T-cell (primary cell): ENCODE measurements around the gene SELE. TPM values are rescaled to one million over a fixed set of nuclear protein-coding genes. Genes with fewer than 3 reads are reported as not detected.
"Not testable (repeated sequence)": the region's sequence is repeated elsewhere in the genome, so short reads cannot be mapped to it uniquely, and the experiment has no call there.

Source experiments
- ATAC-seq, 4 experiments: fragments of 200-7000 bp in 3 of 4; fragments of 150-1000 bp in 1 of 4; cut with Tn5 transposase; replicated peaks in 1 of 4; 1 replicate in 3 of 4; 2 replicates in 1 of 4; pipeline ENCODE4 v1.10.0; 2021; ENCODE audit warnings: moderate library complexity in 3 of 4, mild to moderate bottlenecking in 2 of 4, moderate number of reproducible peaks in 1 of 4
- CTCF ChIA-PET, 2 donors: fragments of 300-600 bp; sonication (Branson Sonifier 250); formaldehyde crosslinking; loops; one replicate each; lab custom pipeline; 2022; ENCODE audit warnings: antibody characterized with exemption in 2 of 2; lab: Charles Lee
- POLR2A ChIA-PET, 2 donors: fragments of 300-600 bp; sonication (Branson Sonifier 250); formaldehyde crosslinking; loops; one replicate each; lab custom pipeline; 2022; ENCODE audit warnings: antibody characterized with exemption in 2 of 2; lab: Charles Lee
- DNase-seq, 35 experiments: peaks; one replicate each; pipeline versions ENCODE4 v3.0.0 to v3.0.0-alpha.2; 2013 to 2023
- H3K27ac ChIP-seq: one replicate; pipeline ENCODE4 v1.5.1; 2013; ENCODE audit warnings: low read length
- H3K27me3 ChIP-seq, 2 experiments: replicated peaks in 1 of 2; 1 replicate in 1 of 2; 2 replicates in 1 of 2; pipeline versions ENCODE4 v1.6.1 to v1.7.0; 2013; ENCODE audit warnings: low read length in 1 of 2, mixed read lengths in 1 of 2; ENCODE audit not compliant: control insufficient read depth in 2 of 2, insufficient read depth in 2 of 2; ENCODE audit errors: extremely low read depth in 1 of 2
- H3K36me3 ChIP-seq, 2 donors: 1 replicate in 1 of 2; 2 replicates in 1 of 2; pipeline versions ENCODE4 v1.6.1 to v1.7.0; 2013; ENCODE audit warnings: low read length in 1 of 2; ENCODE audit not compliant: control insufficient read depth in 2 of 2, insufficient read depth in 1 of 2; ENCODE audit errors: extremely low read depth in 1 of 2
- H3K4me1 ChIP-seq, 2 experiments: 1 replicate in 1 of 2; 2 replicates in 1 of 2; pipeline versions ENCODE4 v1.6.1 to v1.7.0; 2013; ENCODE audit warnings: low read length in 2 of 2, mixed read lengths in 1 of 2; ENCODE audit not compliant: insufficient read depth in 2 of 2, control insufficient read depth in 1 of 2; ENCODE audit errors: extremely low read depth in 1 of 2
- H3K4me3 ChIP-seq, 2 donors: 1 replicate in 1 of 2; 2 replicates in 1 of 2; pipeline versions ENCODE4 v1.5.1 to v1.7.0; 2013; ENCODE audit warnings: mild to moderate bottlenecking in 2 of 2, low read length in 1 of 2, moderate library complexity in 1 of 2; ENCODE audit not compliant: control insufficient read depth in 1 of 2; ENCODE audit errors: extremely low read depth in 1 of 2
- H3K9me3 ChIP-seq: 2 replicates; pipeline ENCODE4 v1.7.0; 2013
- H3K27ac Mint-ChIP-seq, 2 donors: one replicate each; pipeline ENCODE4 v1.8.0; 2020 to 2021; ENCODE audit warnings: mild to moderate bottlenecking in 2 of 2, mixed read lengths in 2 of 2
- H3K27me3 Mint-ChIP-seq, 2 donors: one replicate each; pipeline ENCODE4 v1.8.0; 2021 to 2022; ENCODE audit warnings: mixed read lengths in 2 of 2
- H3K36me3 Mint-ChIP-seq: one replicate; pipeline ENCODE4 v1.8.0; 2021; ENCODE audit warnings: mixed read lengths
- H3K4me1 Mint-ChIP-seq, 3 donors: one replicate each; pipeline ENCODE4 v1.8.0; 2020 to 2022; ENCODE audit warnings: mixed read lengths in 3 of 3, mild to moderate bottlenecking in 1 of 3
- H3K4me3 Mint-ChIP-seq, 3 donors: one replicate each; pipeline ENCODE4 v1.8.0; 2020 to 2022; ENCODE audit warnings: mild to moderate bottlenecking in 3 of 3, mixed read lengths in 3 of 3, moderate library complexity in 3 of 3
- H3K9me3 Mint-ChIP-seq, 3 donors: one replicate each; pipeline ENCODE4 v1.8.0; 2020 to 2022; ENCODE audit warnings: mixed read lengths in 3 of 3
- WGBS: methylation state at CpG from one replicate; pipeline ENCODE4 v1.1.5; 2013; ENCODE audit warnings: missing lambda C conversion rate; ENCODE audit not compliant: insufficient coverage; 5-methylcytosine and 5-hydroxymethylcytosine counted together
- total RNA-seq, 35 experiments: library from RNA in 6 of 35; stranded (reverse) in 6 of 35; fragments of 120-200 nt in 1 of 35; gene quantifications; one replicate each; pipeline versions ENCODE4 v1.2.1 to v1.2.4 and lab custom pipeline; 2013 to 2026

SELE gene
- total RNA-seq, 5 donors from 2014 or later (not counting 1 experiment from before 2014, with no cell fraction given), result not detected

DNA sequence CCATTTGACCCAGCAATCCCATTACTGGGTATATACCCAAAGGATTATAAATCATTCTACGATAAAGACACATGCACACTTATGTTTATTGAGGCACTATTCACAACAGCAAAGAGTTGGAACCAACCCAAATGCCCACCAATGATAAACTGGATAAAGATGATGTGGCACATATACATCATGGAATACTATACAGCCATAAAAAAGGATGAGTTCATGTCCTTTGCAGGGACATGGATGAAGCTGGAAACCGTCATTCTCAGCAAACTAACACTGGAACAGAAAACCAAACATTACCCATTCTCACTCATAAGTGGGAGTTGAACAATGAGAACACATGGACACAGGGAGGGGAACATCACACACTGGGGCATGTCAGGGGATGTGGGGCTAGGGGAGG lies 18.8 kb downstream of the SELE start:
- not testable (repeated sequence) for H3K4me3 Mint-ChIP-seq, H3K4me3 ChIP-seq, H3K27me3 ChIP-seq, H3K36me3 ChIP-seq, H3K27me3 Mint-ChIP-seq, ATAC-seq, H3K4me1 ChIP-seq, H3K9me3 ChIP-seq, H3K27ac Mint-ChIP-seq, DNase-seq, H3K36me3 Mint-ChIP-seq, H3K27ac ChIP-seq
- Mint-ChIP-seq H3K4me1 (peaks cover 7 to 11% (median 10%) of the 10 kb centered on the region in 3 donors), H3K9me3 (peaks cover 0 to 11% (median 3%) of the 10 kb centered on the region in 3 donors)
- ChIA-PET CTCF (interaction anchor here (0.6 to 3.9 kb wide), 4 partner anchors 33 to 165 kb away, joined by 3 to 69 read pairs (median 19); no protein-coding TSS in a partner anchor), POLR2A (interaction anchor here in 1 of 2 donors (0.7 kb wide), 1 partner anchor 162 kb away, joined by 4 read pairs; no protein-coding TSS in a partner anchor)
- WGBS, result no CpG with 5 or more reads among the region's 2 CpGs

DNA sequence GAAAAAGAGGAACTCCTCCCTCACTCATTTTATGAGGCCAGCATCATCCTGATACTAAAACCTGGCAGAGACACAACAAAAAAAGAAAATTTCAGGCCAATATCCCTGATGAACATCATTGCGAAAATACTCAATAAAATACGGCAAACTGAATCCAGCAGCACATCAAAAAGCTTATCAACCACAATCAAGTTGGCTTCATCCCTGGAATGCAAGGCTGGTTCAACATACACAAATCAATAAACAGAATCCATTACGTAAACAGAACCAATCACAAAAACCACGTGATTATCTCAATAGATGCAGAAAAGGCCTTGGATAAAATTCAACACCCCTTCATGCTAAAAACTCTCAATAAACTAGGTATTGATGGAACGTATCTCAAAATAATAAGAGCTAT lies 20.8 kb downstream of the SELE start:
- POLR2A ChIA-PET, ATAC-seq: not testable (repeated sequence)

DNA sequence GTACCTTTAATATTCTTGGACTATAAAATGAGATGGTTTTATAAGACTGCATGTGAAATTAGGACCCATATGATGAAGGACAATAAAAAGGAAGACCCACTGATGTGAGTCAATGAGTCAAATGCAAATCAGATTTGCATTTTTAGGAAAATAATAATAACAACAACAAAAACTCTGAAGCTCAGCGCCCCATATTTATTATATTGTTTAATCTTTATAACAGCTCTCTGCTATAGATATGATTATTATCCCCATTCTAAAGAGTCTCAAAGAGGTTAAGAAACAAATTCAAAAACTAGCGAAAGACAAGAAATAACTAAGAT lies 21.6 kb downstream of the SELE start:
- no peak overlapping the region for H3K4me3 ChIP-seq
- Mint-ChIP-seq H3K36me3 (peaks cover 18% of the 10 kb centered on the region), H3K4me3 (peak overlapping the region in 1 of 3 donors; percentile 91), H3K9me3 (peaks cover 0 to 9% (median 3%) of the 10 kb centered on the region in 3 donors), H3K27ac (peak overlapping the region; percentile 75 to 99), H3K4me1 (peaks cover 13 to 29% (median 23%) of the 10 kb centered on the region in 3 donors), H3K27me3 (peaks cover 3% of the 10 kb centered on the region in 2 donors)
- WGBS, result no CpG with 5 or more reads among the region's 2 CpGs
- peak overlapping the region; percentile 48 for H3K27ac ChIP-seq
- ChIA-PET CTCF (interaction anchor here (0.5 to 3.9 kb wide), 36 partner anchors 11 to 1369 kb away, joined by 3 to 69 read pairs (median 4); partner anchors contain the start of genes F5 (in 2 of the 2), BLZF1 (in 1 of the 2), METTL18 (in 1 of the 2) and NME7 (in 1 of the 2)), POLR2A (interaction anchor here in 1 of 2 donors (0.7 to 1.0 kb wide), 2 partner anchors 18 to 212 kb away, joined by 3 to 4 read pairs; no protein-coding TSS in a partner anchor)
- H3K27me3 ChIP-seq, result no peaks in the 10 kb centered on the region
- DNase-seq, result no peak
- H3K4me1 ChIP-seq, result peaks cover 4 to 11% of the 10 kb centered on the region in 2 experiments
- H3K36me3 ChIP-seq, result peaks cover 0 to 9% of the 10 kb centered on the region in 2 donors
- ATAC-seq, result no peak
- H3K9me3 ChIP-seq, result no peaks in the 10 kb centered on the region

More for the DNA sequence above, 20.8 kb downstream of the SELE start:
- H3K27ac ChIP-seq, H3K27ac Mint-ChIP-seq, H3K27me3 ChIP-seq, DNase-seq, H3K27me3 Mint-ChIP-seq, H3K36me3 ChIP-seq, H3K4me3 Mint-ChIP-seq, H3K4me3 ChIP-seq, H3K4me1 ChIP-seq, H3K9me3 ChIP-seq: not testable (repeated sequence)
- 95% methylated on average over 2 of the region's 5 CpGs for WGBS
- CTCF ChIA-PET, result interaction anchor here (0.6 to 3.9 kb wide), 11 partner anchors 10 to 179 kb away, joined by 3 to 69 read pairs (median 16); partner anchors contain the start of gene F5 (in 2 of the 2)
- peaks cover 16% of the 10 kb centered on the region for H3K36me3 Mint-ChIP-seq
- H3K9me3 Mint-ChIP-seq, result peaks cover 0 to 11% (median 3%) of the 10 kb centered on the region in 3 donors
- H3K4me1 Mint-ChIP-seq, result peaks cover 11 to 27% (median 21%) of the 10 kb centered on the region in 3 donors

DNA sequence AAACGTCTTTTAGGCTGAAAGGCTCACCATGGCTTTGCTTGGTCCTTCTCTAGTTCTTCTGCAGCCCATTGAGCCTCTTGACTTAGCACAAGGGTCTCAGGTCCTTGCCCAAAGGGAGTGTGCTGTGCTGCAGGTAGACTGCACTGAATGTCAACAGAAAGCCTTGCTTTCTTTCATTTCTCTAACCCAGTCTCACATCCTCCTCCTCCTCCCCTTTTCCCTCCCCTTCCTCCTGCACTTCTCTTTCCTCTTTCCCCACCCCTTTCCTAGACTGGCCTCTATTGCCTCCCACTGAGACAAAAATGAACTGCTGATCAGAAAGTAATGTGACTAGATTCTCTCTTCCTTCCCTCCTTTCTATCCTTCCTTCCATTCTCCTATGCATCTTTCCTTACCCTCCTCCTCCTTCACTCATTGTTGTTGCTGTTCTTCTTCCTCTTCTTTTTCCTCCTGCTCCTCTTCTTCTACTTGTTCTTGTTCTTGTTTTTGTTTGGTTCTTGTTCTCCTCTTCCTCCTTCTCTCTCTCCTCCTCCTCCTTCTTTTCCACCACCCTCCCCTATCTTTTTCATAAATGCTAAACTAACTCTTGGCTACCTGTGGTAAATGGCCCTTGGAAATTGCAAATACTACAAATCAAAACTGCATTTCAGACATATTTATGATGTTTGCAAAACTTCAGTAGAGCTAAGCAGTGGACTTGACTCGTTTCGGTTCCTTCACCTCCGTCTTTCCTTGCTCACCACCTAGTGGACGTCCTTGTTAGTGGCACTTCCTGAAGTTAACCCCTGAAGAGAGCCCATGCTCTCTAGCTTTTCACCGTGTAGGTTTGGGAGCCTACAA lies 22.2 kb downstream of the SELE start, which contains the start of gene SELL:
Gene SELL (minus strand): TSS at position 152 of the 840 bp plus-strand sequence. CDS start 122 bp downstream, at position 30.
- 0% methylated on average over 5 of the region's 6 CpGs for WGBS
- Histone ChIP-seq H3K27ac (peak within 1 kb of the TSS; percentile 50), H3K4me1 (peaks cover 4 to 16% of the 10 kb centered on the region in 2 experiments), H3K4me3 (peak within 1 kb of the TSS; percentile 59 to 76), H3K36me3 (peaks cover 0 to 13% of the 10 kb centered on the region in 2 donors), H3K9me3 (no peaks in the 10 kb centered on the region), H3K27me3 (no peaks in the 10 kb centered on the region)
- DNase-seq (peak; percentile 43 to 89 (median 73)), ATAC-seq (peak; percentile 76 to 81 (median 78))
- Mint-ChIP-seq H3K27me3 (peaks cover 3% of the 10 kb centered on the region in 2 donors), H3K4me3 (peak within 1 kb of the TSS; percentile 88 to 98 (median 91)), H3K36me3 (peaks cover 24% of the 10 kb centered on the region), H3K4me1 (peaks cover 19 to 35% (median 29%) of the 10 kb centered on the region in 3 donors), H3K27ac (peak within 1 kb of the TSS; percentile 99 to 100), H3K9me3 (peaks cover 0 to 6% (median 3%) of the 10 kb centered on the region in 3 donors)
- ChIA-PET POLR2A (interaction anchor here in 1 of 2 donors (0.7 to 1.0 kb wide), 2 partner anchors 17 to 211 kb away, joined by 3 to 4 read pairs; no protein-coding TSS in a partner anchor), CTCF (interaction anchor here (0.5 to 3.9 kb wide), 36 partner anchors 10 to 1369 kb away, joined by 3 to 69 read pairs (median 4); partner anchors contain the start of genes F5 (in 2 of the 2), BLZF1 (in 1 of the 2), METTL18 (in 1 of the 2) and NME7 (in 1 of the 2))

DNA sequence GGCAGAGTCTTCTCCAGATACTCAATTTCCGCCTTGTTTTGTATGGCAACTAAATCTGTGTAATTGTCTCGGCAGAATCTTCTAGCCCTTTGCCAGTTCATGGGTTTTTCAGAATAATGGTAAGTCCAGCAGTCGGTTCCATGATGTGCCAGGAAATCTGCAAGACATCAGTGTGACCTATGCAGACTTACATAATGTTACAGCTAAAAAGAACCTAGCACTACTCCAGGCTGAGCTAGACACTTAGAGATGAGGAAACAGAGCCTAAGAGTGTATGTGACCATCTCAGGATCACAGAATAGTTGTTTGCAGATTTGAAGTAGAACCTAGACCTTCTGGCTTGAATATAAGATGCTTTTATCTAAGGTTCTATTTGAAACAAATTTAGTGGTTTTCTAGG lies 25.2 kb downstream of the SELE start:
- H3K4me1 ChIP-seq, result peaks cover 8 to 46% of the 10 kb centered on the region in 2 experiments
- H3K4me3 ChIP-seq, result peak overlapping the region; percentile 59 to 76
- Mint-ChIP-seq H3K4me1 (peaks cover 50 to 66% (median 59%) of the 10 kb centered on the region in 3 donors), H3K27me3 (peaks cover 0 to 3% of the 10 kb centered on the region in 2 donors), H3K36me3 (peaks cover 55% of the 10 kb centered on the region), H3K27ac (peak overlapping the region; percentile 99 to 100), H3K4me3 (peak overlapping the region; percentile 88 to 98 (median 91)), H3K9me3 (peaks cover 0 to 5% (median 2%) of the 10 kb centered on the region in 3 donors)
- ATAC-seq (peak; percentile 26 to 39 (median 32)), DNase-seq (no peak)
- CTCF ChIA-PET, result interaction anchor here (0.5 to 5.0 kb wide), 8 partner anchors 13 to 123 kb away, joined by 3 to 38 read pairs (median 8); partner anchors contain the start of gene F5 (in 1 of the 2)
- peak overlapping the region; percentile 50 for H3K27ac ChIP-seq
- H3K36me3 ChIP-seq, result peaks cover 0 to 39% of the 10 kb centered on the region in 2 donors
- H3K27me3 ChIP-seq, result no peaks in the 10 kb centered on the region
- 0% methylated on average over 1 of the region's 3 CpGs for WGBS
- POLR2A ChIA-PET, result interaction anchor here in 1 of 2 donors (0.9 kb wide), 1 partner anchor 85 kb away, joined by 3 read pairs; no protein-coding TSS in a partner anchor
- no peaks in the 10 kb centered on the region for H3K9me3 ChIP-seq
